GM23338 (cell line): ENCODE results near the gene ARHGEF37.

ENCODE experiments used
- POLR2AphosphoS5 ChIP-seq: IDR thresholded peaks from 2 replicates; pipeline ENCODE4 v1.6.1; 2016; ENCODE audit warnings: antibody characterized with exemption, low read depth
- TF ChIP-seq, protein P1 (sequence below), 2 experiments: fragments of 200-600 bp in 1 of 2; sonication (generic) in 1 of 2; conservative IDR thresholded peaks; 2 replicates each; pipeline versions ENCODE4 v1.5.1 to v1.6.1; 2016 to 2017; ENCODE audit warnings: antibody characterized with exemption in 2 of 2, low read depth in 2 of 2, mild to moderate bottlenecking in 2 of 2, moderate library complexity in 1 of 2

DNA sequence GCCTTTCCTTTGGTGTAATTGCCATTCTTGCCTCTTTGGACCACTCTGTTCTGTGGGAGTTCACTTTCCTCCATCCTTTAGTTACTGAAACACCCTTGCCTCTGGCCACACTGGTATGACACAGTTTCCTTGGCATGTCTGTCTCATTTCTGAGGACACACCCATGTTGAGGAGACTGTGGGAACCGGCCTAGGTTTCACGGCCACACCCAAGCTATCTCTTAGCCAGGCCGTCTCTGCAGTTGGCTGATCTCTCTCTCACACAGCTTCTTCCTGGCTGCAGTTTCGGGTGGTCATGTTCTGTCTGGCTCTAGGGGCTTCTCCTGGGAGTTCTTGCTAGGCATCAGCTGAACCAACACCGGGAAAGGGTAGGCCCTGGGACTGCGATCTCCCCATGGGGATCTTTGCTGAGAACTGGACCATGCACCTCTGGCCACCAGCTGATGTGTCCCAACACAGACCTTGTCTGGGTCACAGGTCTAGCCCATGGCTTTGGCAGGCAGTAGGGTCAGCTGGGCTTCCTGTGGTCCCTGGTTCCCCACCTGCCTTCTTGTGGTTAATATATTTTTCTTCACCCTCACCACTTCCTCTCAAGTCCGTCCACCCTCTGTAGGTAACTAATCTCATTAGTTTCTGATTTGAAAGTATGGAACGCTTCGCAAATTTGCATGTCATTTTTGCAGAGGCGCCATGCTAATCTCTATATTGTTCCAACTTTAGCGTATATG is 24.9 kb downstream of the ARHGEF37 start:
- TF ChIP-seq, protein P1, sequence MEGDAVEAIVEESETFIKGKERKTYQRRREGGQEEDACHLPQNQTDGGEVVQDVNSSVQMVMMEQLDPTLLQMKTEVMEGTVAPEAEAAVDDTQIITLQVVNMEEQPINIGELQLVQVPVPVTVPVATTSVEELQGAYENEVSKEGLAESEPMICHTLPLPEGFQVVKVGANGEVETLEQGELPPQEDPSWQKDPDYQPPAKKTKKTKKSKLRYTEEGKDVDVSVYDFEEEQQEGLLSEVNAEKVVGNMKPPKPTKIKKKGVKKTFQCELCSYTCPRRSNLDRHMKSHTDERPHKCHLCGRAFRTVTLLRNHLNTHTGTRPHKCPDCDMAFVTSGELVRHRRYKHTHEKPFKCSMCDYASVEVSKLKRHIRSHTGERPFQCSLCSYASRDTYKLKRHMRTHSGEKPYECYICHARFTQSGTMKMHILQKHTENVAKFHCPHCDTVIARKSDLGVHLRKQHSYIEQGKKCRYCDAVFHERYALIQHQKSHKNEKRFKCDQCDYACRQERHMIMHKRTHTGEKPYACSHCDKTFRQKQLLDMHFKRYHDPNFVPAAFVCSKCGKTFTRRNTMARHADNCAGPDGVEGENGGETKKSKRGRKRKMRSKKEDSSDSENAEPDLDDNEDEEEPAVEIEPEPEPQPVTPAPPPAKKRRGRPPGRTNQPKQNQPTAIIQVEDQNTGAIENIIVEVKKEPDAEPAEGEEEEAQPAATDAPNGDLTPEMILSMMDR (conservative IDR thresholded peaks at IDR 0.05; ENCODE audit: low read depth in 2 of 2): no peak
- no peak for TF ChIP-seq POLR2AphosphoS5
